DND-41 (cell line): ENCODE data around the gene CLMN.

Experiments
- CTCF ChIP-seq: IDR thresholded peaks from 2 replicates; pipeline ENCODE4 v1.5.1; 2012; ENCODE audit warnings: borderline replicate concordance, low read length, moderate library complexity, mild to moderate bottlenecking; ENCODE audit not compliant: poor library complexity, severe bottlenecking; ENCODE audit errors: extremely low read depth
- EZH2 ChIP-seq: IDR thresholded peaks from 3 replicates; pipeline ENCODE4 v1.6.1; 2012; ENCODE audit warnings: borderline replicate concordance, low read depth, mild to moderate bottlenecking, moderate library complexity, low read length, inconsistent platforms; ENCODE audit not compliant: severe bottlenecking

GRCh38 chr14:95282354-95282985 is 37.2 kb downstream of the CLMN start:
- no peak for TF ChIP-seq EZH2
- no peak for TF ChIP-seq CTCF
